HG02642 (cell line): ENCODE measurements around the gene STAC2.
"Not testable (repeated sequence)": the region's sequence is repeated elsewhere in the genome, so short reads cannot be mapped to it uniquely, and the experiment has no call there.

Experiments used
- ATAC-seq: cut with Tn5 transposase; IDR thresholded peaks from one replicate; pipeline ENCODE4 v1.9.1; 2021; ENCODE audit warnings: mild to moderate bottlenecking; ENCODE audit not compliant: unreplicated experiment, poor library complexity

Gene STAC2

GRCh38 chr17:39193346-39193745 lies 32.4 kb downstream of the STAC2 start:
- ATAC-seq: no peak

GRCh38 chr17:39192901-39193300 lies 32.8 kb downstream of the STAC2 start:
- ATAC-seq: no peak

GRCh38 chr17:39191750-39192510 lies 33.8 kb downstream of the STAC2 start:
- no peak for ATAC-seq

GRCh38 chr17:39187152-39187830 lies 38.5 kb downstream of the STAC2 start:
- ATAC-seq: no peak

GRCh38 chr17:39186481-39187002 lies 39.2 kb downstream of the STAC2 start:
- no peak for ATAC-seq

- no peak for ATAC-seq
Observed at GRCh38 chr17:39183720-39184119, 42.0 kb downstream of the STAC2 start.

- no peak for ATAC-seq
Observed at GRCh38 chr17:39183045-39183444, 42.7 kb downstream of the STAC2 start.

GRCh38 chr17:39181303-39181702 lies 44.4 kb downstream of the STAC2 start:
- ATAC-seq: no peak

- ATAC-seq: no peak
Observed at GRCh38 chr17:39178536-39178935, 47.2 kb downstream of the STAC2 start.

GRCh38 chr17:39177256-39177655 lies 48.5 kb downstream of the STAC2 start:
- ATAC-seq: no peak

GRCh38 chr17:39175695-39176093 lies 50.1 kb downstream of the STAC2 start:
- ATAC-seq: no peak

GRCh38 chr17:39174920-39175694 lies 50.6 kb downstream of the STAC2 start:
- ATAC-seq: no peak

- ATAC-seq: no peak
Observed at GRCh38 chr17:39173526-39174274, 52.0 kb downstream of the STAC2 start.

- ATAC-seq: no peak
Observed at GRCh38 chr17:39173080-39173479, 52.7 kb downstream of the STAC2 start.

- ATAC-seq: no peak
Observed at GRCh38 chr17:39171933-39172332, 53.8 kb downstream of the STAC2 start.

- ATAC-seq: no peak
Observed at GRCh38 chr17:39170558-39170957, 55.2 kb downstream of the STAC2 start.

- no peak for ATAC-seq
Observed at GRCh38 chr17:39170109-39170508, 55.6 kb downstream of the STAC2 start.

GRCh38 chr17:39169518-39169917 lies 56.2 kb downstream of the STAC2 start:
- ATAC-seq: no peak

- ATAC-seq: no peak
Observed at GRCh38 chr17:39169101-39169500, 56.6 kb downstream of the STAC2 start.

GRCh38 chr17:39168503-39168902 lies 57.2 kb downstream of the STAC2 start:
- not testable (repeated sequence) for ATAC-seq
